ENCODE measurements around the gene SGPL1. TPM values are rescaled to one million over a fixed set of nuclear protein-coding genes. Genes with fewer than 3 reads are reported as not detected.

Gene SGPL1
- total RNA-seq, 2 donors from 2014 or later, result 27.4 to 40.5 TPM

- H3K36me3 Mint-ChIP-seq, result no peaks in the 10 kb centered on the region
- no peak overlapping the region for H3K4me3 Mint-ChIP-seq
- H3K9me3 Mint-ChIP-seq, result no peaks in the 10 kb centered on the region
- DNase-seq (ENCODE audit: low spot score) (no peak), ATAC-seq (no peak)
- peaks cover 0 to 5% of the 10 kb centered on the region in 2 donors for H3K27me3 Mint-ChIP-seq
- H3K27ac Mint-ChIP-seq, result no peak overlapping the region
- H3K4me1 Mint-ChIP-seq (ENCODE audit: low read depth in 2 of 2), result peaks cover 0 to under 1% of the 10 kb centered on the region in 2 donors
Measured at GRCh38 chr10:70894416-70894815, 78.7 kb downstream of the SGPL1 start.

- DNase-seq (ENCODE audit: low spot score), result no peak
- Mint-ChIP-seq H3K27ac (no peak overlapping the region), H3K9me3 (no peaks in the 10 kb centered on the region), H3K27me3 (peaks cover 0 to 5% of the 10 kb centered on the region in 2 donors), H3K4me3 (no peak overlapping the region), H3K36me3 (no peaks in the 10 kb centered on the region), H3K4me1 (ENCODE audit: low read depth in 2 of 2) (no peaks in the 10 kb centered on the region)
- no peak for ATAC-seq
Measured at GRCh38 chr10:70896551-70896950, 80.8 kb downstream of the SGPL1 start.

GRCh38 chr10:70898687-70899086 lies 82.9 kb downstream of the SGPL1 start:
- Mint-ChIP-seq H3K27ac (no peak overlapping the region), H3K4me3 (no peak overlapping the region), H3K9me3 (no peaks in the 10 kb centered on the region), H3K36me3 (no peaks in the 10 kb centered on the region), H3K4me1 (ENCODE audit: low read depth in 2 of 2) (peaks cover 0 to 2% of the 10 kb centered on the region in 2 donors), H3K27me3 (peaks cover 0 to 5% of the 10 kb centered on the region in 2 donors)
- no peak for DNase-seq (ENCODE audit: low spot score)
- ATAC-seq, result no peak

GRCh38 chr10:70899096-70899495 lies 83.3 kb downstream of the SGPL1 start:
- no peak for DNase-seq (ENCODE audit: low spot score)
- ATAC-seq, result no peak
- peaks cover 0 to 2% of the 10 kb centered on the region in 2 donors for H3K4me1 Mint-ChIP-seq (ENCODE audit: low read depth in 2 of 2)
- peaks cover 0 to 5% of the 10 kb centered on the region in 2 donors for H3K27me3 Mint-ChIP-seq
- no peaks in the 10 kb centered on the region for H3K36me3 Mint-ChIP-seq
- H3K27ac Mint-ChIP-seq, result no peak overlapping the region
- H3K4me3 Mint-ChIP-seq, result no peak overlapping the region
- no peaks in the 10 kb centered on the region for H3K9me3 Mint-ChIP-seq

GRCh38 chr10:70901276-70901878 lies 85.6 kb downstream of the SGPL1 start:
- Mint-ChIP-seq H3K27ac (no peak overlapping the region), H3K9me3 (no peaks in the 10 kb centered on the region), H3K4me3 (no peak overlapping the region), H3K36me3 (no peaks in the 10 kb centered on the region), H3K27me3 (no peaks in the 10 kb centered on the region), H3K4me1 (ENCODE audit: low read depth in 2 of 2) (peaks cover 0 to 2% of the 10 kb centered on the region in 2 donors)
- no peak for DNase-seq (ENCODE audit: low spot score)
- peak in 1 of 2 donors; percentile 46 for ATAC-seq

GRCh38 chr10:70902661-70903261 lies 87.0 kb downstream of the SGPL1 start:
- no peaks in the 10 kb centered on the region for H3K9me3 Mint-ChIP-seq
- no peak overlapping the region for H3K4me3 Mint-ChIP-seq
- peaks cover 0 to 2% of the 10 kb centered on the region in 2 donors for H3K4me1 Mint-ChIP-seq (ENCODE audit: low read depth in 2 of 2)
- DNase-seq (ENCODE audit: low spot score) (no peak), ATAC-seq (no peak)
- no peaks in the 10 kb centered on the region for H3K27me3 Mint-ChIP-seq
- no peak overlapping the region for H3K27ac Mint-ChIP-seq
- H3K36me3 Mint-ChIP-seq, result no peaks in the 10 kb centered on the region

- ATAC-seq (peak in 1 of 2 donors; percentile 34), DNase-seq (ENCODE audit: low spot score) (no peak)
- H3K27ac Mint-ChIP-seq, result no peak overlapping the region
- no peaks in the 10 kb centered on the region for H3K27me3 Mint-ChIP-seq
- peaks cover 0 to 2% of the 10 kb centered on the region in 2 donors for H3K4me1 Mint-ChIP-seq (ENCODE audit: low read depth in 2 of 2)
- no peaks in the 10 kb centered on the region for H3K36me3 Mint-ChIP-seq
- no peaks in the 10 kb centered on the region for H3K9me3 Mint-ChIP-seq
- H3K4me3 Mint-ChIP-seq, result no peak overlapping the region
Measured at GRCh38 chr10:70903262-70903921, 87.6 kb downstream of the SGPL1 start.

- H3K4me3 Mint-ChIP-seq, result no peak overlapping the region
- DNase-seq (ENCODE audit: low spot score) (no peak), ATAC-seq (no peak)
- H3K27me3 Mint-ChIP-seq, result no peaks in the 10 kb centered on the region
- H3K36me3 Mint-ChIP-seq, result no peaks in the 10 kb centered on the region
- H3K4me1 Mint-ChIP-seq (ENCODE audit: low read depth in 2 of 2), result peaks cover 0 to 2% of the 10 kb centered on the region in 2 donors
- no peaks in the 10 kb centered on the region for H3K9me3 Mint-ChIP-seq
- H3K27ac Mint-ChIP-seq, result no peak overlapping the region
Measured at GRCh38 chr10:70905071-70906021, 89.6 kb downstream of the SGPL1 start.

- no peak overlapping the region for H3K4me3 Mint-ChIP-seq
- ATAC-seq, result no peak
- no peaks in the 10 kb centered on the region for H3K9me3 Mint-ChIP-seq
- H3K4me1 Mint-ChIP-seq (ENCODE audit: low read depth in 2 of 2), result peaks cover 0 to 2% of the 10 kb centered on the region in 2 donors
- H3K27ac Mint-ChIP-seq, result no peak overlapping the region
- DNase-seq (ENCODE audit: low spot score), result no peak
- no peaks in the 10 kb centered on the region for H3K27me3 Mint-ChIP-seq
- H3K36me3 Mint-ChIP-seq, result no peaks in the 10 kb centered on the region
Measured at GRCh38 chr10:70906031-70906783, 90.5 kb downstream of the SGPL1 start.

- ATAC-seq, result no peak
- Mint-ChIP-seq H3K27ac (no peak overlapping the region), H3K4me1 (ENCODE audit: low read depth in 2 of 2) (peaks cover 0 to 2% of the 10 kb centered on the region in 2 donors), H3K27me3 (no peaks in the 10 kb centered on the region), H3K4me3 (no peak overlapping the region), H3K36me3 (no peaks in the 10 kb centered on the region), H3K9me3 (no peaks in the 10 kb centered on the region)
- DNase-seq (ENCODE audit: low spot score), result no peak
Measured at GRCh38 chr10:70906953-70907636, 91.3 kb downstream of the SGPL1 start.

GRCh38 chr10:70907637-70908405 lies 92.1 kb downstream of the SGPL1 start:
- no peak overlapping the region for H3K27ac Mint-ChIP-seq
- no peak for DNase-seq (ENCODE audit: low spot score)

More at GRCh38 chr10:70907637-70908405, 92.1 kb downstream of the SGPL1 start:
- no peaks in the 10 kb centered on the region for H3K27me3 Mint-ChIP-seq
- no peak overlapping the region for H3K4me3 Mint-ChIP-seq
- no peaks in the 10 kb centered on the region for H3K9me3 Mint-ChIP-seq
- H3K4me1 Mint-ChIP-seq (ENCODE audit: low read depth in 2 of 2), result peaks cover 0 to 2% of the 10 kb centered on the region in 2 donors
- H3K36me3 Mint-ChIP-seq, result no peaks in the 10 kb centered on the region
- ATAC-seq, result no peak

Measured in natural killer cell treated with Interleukin-12 subunit alpha and Interleukin-12 subunit beta and Interleukin-15 and Interleukin-18, amount 100 ng/mL, for 72 hours (primary cell).